Endothelial cell of umbilical vein (primary cell): ENCODE results near the gene EARS2. TPM values are rescaled to one million over a fixed set of nuclear protein-coding genes. Genes with fewer than 3 reads are reported as not detected.

Source experiments
- BruUV-seq: library from RNA; stranded (reverse); fragments of 400-500 nt; replicated peaks from 2 replicates; lab custom pipeline; 2021; lab: Mats Ljungman, UMichigan
- CTCF ChIA-PET: fragments of 300-600, 350-600 bp; sonication (Branson Sonifier 250); formaldehyde crosslinking; loops from one replicate; lab custom pipeline; 2021; ENCODE audit warnings: antibody characterized with exemption, inconsistent platforms; lab: Charles Lee
- POLR2A ChIA-PET: fragments of 300-600, 350-600 bp; sonication (Branson Sonifier 250); formaldehyde crosslinking; loops from one replicate; lab custom pipeline; 2021; ENCODE audit warnings: antibody characterized with exemption, inconsistent platforms; lab: Charles Lee
- DNase-seq: peaks from one replicate; pipeline ENCODE4 v3.0.0-alpha.2; 2011; ENCODE audit warnings: low read depth, low spot score
- FAIRE-seq: peaks from 2 replicates; lab custom pipeline; 2011; peaks lifted over from hg19 to GRCh38; lab: Jason Lieb, UNC
- H2AFZ ChIP-seq: 2 replicates; pipeline ENCODE4 v1.6.0; 2012; ENCODE audit warnings: low read depth, low read length, control low read depth, inconsistent platforms
- H3K27ac ChIP-seq: 2 replicates; pipeline ENCODE4 v1.5.1; 2011; ENCODE audit warnings: low read depth, mild to moderate bottlenecking, control low read depth, low read length, moderate library complexity; ENCODE audit not compliant: insufficient read depth
- H3K27me3 ChIP-seq, 2 experiments: 2 replicates each; pipeline versions ENCODE4 v1.6.0 to v1.6.1; 2011; ENCODE audit warnings: low read length in 2 of 2, mixed read lengths in 1 of 2; ENCODE audit not compliant: control insufficient read depth in 2 of 2, insufficient read depth in 2 of 2
- H3K36me3 ChIP-seq, 2 experiments: 2 replicates in 1 of 2; 3 replicates in 1 of 2; pipeline ENCODE4 v1.5.1; 2011; ENCODE audit warnings: low read length in 2 of 2, mild to moderate bottlenecking in 1 of 2, moderate library complexity in 1 of 2; ENCODE audit not compliant: control insufficient read depth in 2 of 2, insufficient read depth in 2 of 2; ENCODE audit errors: extremely low read depth in 1 of 2
- H3K4me1 ChIP-seq: 3 replicates; pipeline ENCODE4 v1.5.1; 2011; ENCODE audit warnings: mild to moderate bottlenecking, low read length; ENCODE audit not compliant: control insufficient read depth, insufficient read depth; ENCODE audit errors: extremely low read depth
- H3K4me2 ChIP-seq: 2 replicates; pipeline ENCODE4 v1.6.1; 2011; ENCODE audit warnings: low read length, control low read depth, mixed read lengths; ENCODE audit not compliant: insufficient read depth
- H3K4me3 ChIP-seq, 3 experiments: fragments of 200-600 bp in 1 of 3; sonication (generic), shearing (Covaris generic) in 1 of 3; replicated peaks in 1 of 3; 2 replicates each; pipeline ENCODE4 v1.5.1; 2011 to 2016; ENCODE audit warnings: control low read depth in 3 of 3, low read length in 3 of 3, mild to moderate bottlenecking in 2 of 3, inconsistent platforms in 1 of 3, low read depth in 1 of 3, moderate library complexity in 1 of 3; ENCODE audit not compliant: insufficient read depth in 1 of 3
- H3K79me2 ChIP-seq: 2 replicates; pipeline ENCODE4 v1.6.0; 2012; ENCODE audit warnings: low read length, inconsistent platforms; ENCODE audit not compliant: control insufficient read depth, insufficient read depth
- H3K9ac ChIP-seq: replicated peaks from 2 replicates; pipeline ENCODE3; 2011; ENCODE audit warnings: low read length, control low read depth; ENCODE audit not compliant: insufficient read depth; ENCODE audit errors: extremely low read depth
- H3K9me1 ChIP-seq: replicated peaks from 3 replicates; pipeline ENCODE4 v1.6.0; 2011; ENCODE audit warnings: mild to moderate bottlenecking, low read length; ENCODE audit not compliant: control insufficient read depth, insufficient read depth; ENCODE audit errors: extremely low read depth
- H3K9me3 ChIP-seq: replicated peaks from 2 replicates; pipeline ENCODE4 v1.5.1; 2012; ENCODE audit warnings: low read length, inconsistent platforms; ENCODE audit not compliant: control insufficient read depth, insufficient read depth
- H4K20me1 ChIP-seq: replicated peaks from 2 replicates; pipeline ENCODE3; 2011; ENCODE audit warnings: mild to moderate bottlenecking, low read length; ENCODE audit not compliant: control insufficient read depth, insufficient read depth; ENCODE audit errors: extremely low read depth
- CTCF ChIP-seq, 2 donors: IDR thresholded peaks; 1 replicate in 1 of 2; 2 replicates in 1 of 2; pipeline ENCODE4 v1.5.1; 2011; ENCODE audit warnings: low read length in 2 of 2, mild to moderate bottlenecking in 2 of 2, moderate library complexity in 2 of 2, control low read depth in 1 of 2, inconsistent platforms in 1 of 2, low read depth in 1 of 2; ENCODE audit not compliant: insufficient read depth in 1 of 2; ENCODE audit errors: extremely low read depth in 1 of 2
- EZH2 ChIP-seq: IDR thresholded peaks from 2 replicates; pipeline ENCODE4 v1.6.1; 2012; ENCODE audit warnings: borderline replicate concordance, low read depth, mild to moderate bottlenecking, moderate library complexity, low read length, inconsistent platforms; ENCODE audit not compliant: severe bottlenecking
- FOS ChIP-seq: IDR thresholded peaks from 2 replicates; pipeline ENCODE4 v1.6.1; 2011; ENCODE audit warnings: mild to moderate bottlenecking, low read length, moderate library complexity, borderline replicate concordance; ENCODE audit not compliant: insufficient read depth
- GATA2 ChIP-seq: IDR thresholded peaks from 2 replicates; pipeline ENCODE4 v1.7.0; 2011; ENCODE audit warnings: low read depth, mild to moderate bottlenecking, moderate library complexity, mixed read lengths, low read length; ENCODE audit not compliant: insufficient read length, insufficient read depth
- JUN ChIP-seq: IDR thresholded peaks from 2 replicates; pipeline ENCODE4 v1.6.1; 2011; ENCODE audit warnings: borderline replicate concordance, low read depth; ENCODE audit not compliant: insufficient read length, insufficient read depth
- MAX ChIP-seq: IDR thresholded peaks from 2 replicates; pipeline ENCODE4 v1.6.1; 2011; ENCODE audit not compliant: insufficient read depth, insufficient read length
- MYC ChIP-seq: IDR thresholded peaks from one replicate; pipeline ENCODE4 v1.6.1; 2011; ENCODE audit warnings: mild to moderate bottlenecking, low read depth, low read length
- POLR2A ChIP-seq: IDR thresholded peaks from 2 replicates; pipeline ENCODE4 v1.6.1; 2012; ENCODE audit warnings: low read depth, mild to moderate bottlenecking, control low read depth, low read length
- POLR2AphosphoS5 ChIP-seq: IDR thresholded peaks from 2 replicates; pipeline ENCODE4 v1.6.1; 2012; ENCODE audit warnings: low read depth, mild to moderate bottlenecking, control low read depth, low read length, moderate library complexity; ENCODE audit not compliant: insufficient read depth
- dilution Hi-C: fragments of 300-500 bp; cut with MboI; formaldehyde crosslinking; loops from one replicate; pipeline ENCODE4 v1.15.0; 2019; ENCODE audit warnings: low sequenced_read_pairs; ENCODE audit not compliant: extremely low pct_ligation_motif_present
- intact Hi-C: fragments of 100-400 bp; cut with micrococcal nuclease; formaldehyde crosslinking; loops from one replicate; pipeline ENCODE4 v1.10.0; 2022
- polyA plus RNA-seq, 4 experiments: library from polyadenylated mRNA; depleted of rRNA in 3 of 4; stranded (reverse) in 3 of 4; unstranded in 1 of 4; fragments of >200 nt; gene quantifications; 2 replicates each; pipeline versions ENCODE4 v1.2.1 to v1.2.3, GENCODE V29; 2011 to 2012; ENCODE audit warnings: missing spikeins in 1 of 4
- total RNA-seq: library from RNA; stranded (reverse); gene quantifications from 2 replicates; pipeline ENCODE4 v1.2.3, GENCODE V29; 2021

Gene EARS2
- total and polyA plus RNA-seq, 2 donors (not counting 3 experiments of a cell fraction or from before 2014, with no cell fraction given) = 14.7 to 21.6 TPM

GRCh38 chr16:23510164-23510914 is 46.8 kb downstream of the EARS2 start, which contains the start of gene GGA2:
Gene GGA2, minus strand, starts transcription at chr16:23510494. Its CDS starts 83 bp downstream, at chr16:23510411.
- FAIRE-seq (peak; percentile 80), DNase-seq (peak; percentile 91)
- dilution Hi-C loops = no loop called here
- Histone ChIP-seq H3K27ac (peak within 1 kb of the TSS; percentile 27), H3K4me1 (peaks cover under 1% of the 10 kb centered on the region), H4K20me1 (no peaks in the 10 kb centered on the region), H3K36me3 (no peaks in the 10 kb centered on the region), H3K9ac (peak within 1 kb of the TSS; percentile 62), H3K79me2 (peaks cover 41% of the 10 kb centered on the region), H3K9me1 (no peaks in the 10 kb centered on the region), H3K9me3 (no peaks in the 10 kb centered on the region), H3K4me2 (peak within 1 kb of the TSS; percentile 89), H3K27me3 (no peaks in the 10 kb centered on the region), H3K4me3 (peak within 1 kb of the TSS; percentile 10 to 69 (median 60)), H2AFZ (peak within 1 kb of the TSS; percentile 88)
- ChIA-PET CTCF (interaction anchor here (1.0 to 1.8 kb wide), 3 partner anchors 8 to 75 kb away, joined by 3 to 5 read pairs (median 3); no protein-coding TSS in a partner anchor), POLR2A (interaction anchor here (1.4 kb wide), 1 partner anchor 19 kb away, joined by 3 read pairs; no protein-coding TSS in a partner anchor)
- intact Hi-C loops = loop anchor here (1.0 kb wide), 3 partner anchors 18 to 131 kb away; partner anchors contain the start of genes DCTN5, EARS2, PALB2 and UBFD1
- BruUV-seq = no TSS peak
- TF ChIP-seq POLR2AphosphoS5 (peak; percentile 83), JUN (no peak), POLR2A (peak; percentile 88), MYC (no peak), MAX (peak; percentile 90), EZH2 (no peak), GATA2 (no peak), CTCF (IDR thresholded peaks at IDR 0.05; ENCODE audit: extremely low read depth in 1 of 2, insufficient read depth in 1 of 2, low read depth in 1 of 2, low read length in 2 of 2) (no peak), FOS (no peak)
